SK-N-SH (cell line): ENCODE measurements around the gene KCNS1. TPM values are rescaled to one million over a fixed set of nuclear protein-coding genes. Genes with fewer than 3 reads are reported as not detected.

Source experiments
- CTCF ChIA-PET: fragments of 300-600, 350-600 bp; formaldehyde crosslinking; extraction: SDS; loops from one replicate; lab custom pipeline; 2021; lab: Yijun Ruan, JAX
- POLR2A ChIA-PET: fragments of 350-600 bp; sonication (Branson Sonifier 250); formaldehyde crosslinking; extraction: SDS; loops from one replicate; lab custom pipeline; 2020; ENCODE audit warnings: antibody characterized with exemption, inconsistent platforms; lab: Yijun Ruan, JAX
- DNase-seq: peaks from one replicate; pipeline ENCODE4 v3.0.0; 2012
- H2AFZ ChIP-seq: fragments of 200-600 bp; sonication (generic); 2 replicates; pipeline ENCODE4 v1.8.1; 2016; ENCODE audit warnings: antibody characterized with exemption, mild to moderate bottlenecking, low read depth
- H3F3A ChIP-seq: fragments of 200-600 bp; sonication (generic); replicated peaks from 2 replicates; pipeline ENCODE3; 2016; ENCODE audit warnings: antibody characterized with exemption, mild to moderate bottlenecking; ENCODE audit not compliant: insufficient read depth
- H3K27ac ChIP-seq, 2 experiments: fragments of 200-500 bp in 1 of 2; fragments of 200-600 bp in 1 of 2; sonication (Bioruptor generic) in 1 of 2; sonication (generic), shearing (Covaris generic) in 1 of 2; 2 replicates each; pipeline versions ENCODE4 v1.5.1 to v1.6.1; 2014 to 2016; ENCODE audit warnings: low read depth in 2 of 2, inconsistent platforms in 1 of 2, low read length in 1 of 2, mild to moderate bottlenecking in 1 of 2, mixed read lengths in 1 of 2
- H3K27me3 ChIP-seq: fragments of 200-600 bp; sonication (generic), shearing (Covaris generic); 2 replicates; pipeline ENCODE4 v1.6.1; 2016; ENCODE audit warnings: mixed run types; ENCODE audit not compliant: insufficient read depth
- H3K36me3 ChIP-seq, 2 experiments: fragments of 200-500 bp in 1 of 2; fragments of 200-600 bp in 1 of 2; sonication (Bioruptor generic) in 1 of 2; sonication (generic) in 1 of 2; replicated peaks in 1 of 2; 2 replicates each; pipeline versions ENCODE3 to v1.5.1; 2014 to 2016; ENCODE audit warnings: low read length in 1 of 2, mild to moderate bottlenecking in 1 of 2; ENCODE audit not compliant: insufficient read depth in 2 of 2, control insufficient read depth in 1 of 2
- H3K4me1 ChIP-seq, 2 experiments: fragments of 200-500 bp in 1 of 2; fragments of 200-600 bp in 1 of 2; sonication (Bioruptor generic) in 1 of 2; sonication (generic), shearing (Covaris generic) in 1 of 2; 2 replicates each; pipeline versions ENCODE4 v1.5.1 to v1.6.1; 2014 to 2016; ENCODE audit warnings: low read depth in 1 of 2, low read length in 1 of 2, mixed run types in 1 of 2; ENCODE audit not compliant: insufficient read depth in 2 of 2, control insufficient read depth in 1 of 2
- H3K4me2 ChIP-seq: fragments of 200-600 bp; sonication (generic), shearing (Covaris generic); 2 replicates; pipeline ENCODE4 v1.6.1; 2017; ENCODE audit warnings: mixed run types
- H3K4me3 ChIP-seq, 2 experiments: fragments of 200-500 bp in 1 of 2; fragments of 200-600 bp in 1 of 2; sonication (Bioruptor generic) in 1 of 2; sonication (generic), shearing (Covaris generic) in 1 of 2; 2 replicates each; pipeline versions ENCODE4 v1.5.1 to v1.8.1; 2014 to 2016; ENCODE audit warnings: low read depth in 2 of 2, inconsistent platforms in 1 of 2, low read length in 1 of 2, mild to moderate bottlenecking in 1 of 2, mixed read lengths in 1 of 2, moderate library complexity in 1 of 2
- H3K79me2 ChIP-seq: fragments of 200-600 bp; sonication (generic); 2 replicates; pipeline ENCODE4 v1.8.1; 2017; ENCODE audit warnings: mild to moderate bottlenecking; ENCODE audit not compliant: insufficient read depth
- H3K9ac ChIP-seq: fragments of 200-600 bp; sonication (generic); 2 replicates; pipeline ENCODE4 v1.6.1; 2017; ENCODE audit warnings: mixed run types
- H3K9me2 ChIP-seq: fragments of 200-600 bp; sonication (generic); 2 replicates; pipeline ENCODE4 v1.6.1; 2017; ENCODE audit warnings: mixed run types
- H3K9me3 ChIP-seq: fragments of 200-600 bp; sonication (generic); 2 replicates; pipeline ENCODE4 v1.6.1; 2017; ENCODE audit warnings: mixed run types, mild to moderate bottlenecking, moderate library complexity
- H4K20me1 ChIP-seq: fragments of 200-600 bp; sonication (generic); 2 replicates; pipeline ENCODE4 v1.6.1; 2017; ENCODE audit warnings: mild to moderate bottlenecking, mixed run types; ENCODE audit not compliant: insufficient read depth
- CHD2 ChIP-seq: fragments of 150-350 bp; IDR thresholded peaks from 2 replicates; pipeline ENCODE4 v1.6.1; 2018; ENCODE audit warnings: low read length; ENCODE audit not compliant: partially characterized antibody
- EP300 ChIP-seq, 2 experiments: IDR thresholded peaks; 2 replicates each; pipeline versions ENCODE4 v1.4.0 to v1.6.1; 2012; ENCODE audit warnings: borderline replicate concordance in 1 of 2, low read depth in 1 of 2, low read length in 1 of 2
- FOSL2 ChIP-seq: IDR thresholded peaks from 2 replicates; pipeline ENCODE4 v1.4.0; 2012; ENCODE audit warnings: low read depth, mild to moderate bottlenecking, moderate library complexity, borderline replicate concordance
- MAX ChIP-seq: IDR thresholded peaks from 2 replicates; pipeline ENCODE4 v1.4.0; 2012; ENCODE audit warnings: low read depth
- RAD21 ChIP-seq: IDR thresholded peaks from 2 replicates; pipeline ENCODE4 v1.6.1; 2012; ENCODE audit warnings: mild to moderate bottlenecking, low read length
- RCOR1 ChIP-seq: fragments of 150-350 bp; IDR thresholded peaks from 2 replicates; pipeline ENCODE4 v1.6.1; 2017; ENCODE audit warnings: antibody characterized with exemption, low read length
- RFX5 ChIP-seq: IDR thresholded peaks from 2 replicates; pipeline ENCODE4 v1.6.1; 2012; ENCODE audit warnings: mild to moderate bottlenecking, improper control_type of control experiment, low read length
- SIN3A ChIP-seq: IDR thresholded peaks from 2 replicates; pipeline ENCODE4 v1.6.1; 2012; ENCODE audit warnings: low read depth, mild to moderate bottlenecking, low read length, moderate library complexity, borderline replicate concordance
- SMC3 ChIP-seq: IDR thresholded peaks from 2 replicates; pipeline ENCODE4 v1.6.1; 2012; ENCODE audit warnings: low read depth, low read length, improper control_type of control experiment
- TAF1 ChIP-seq: IDR thresholded peaks from 2 replicates; pipeline ENCODE4 v1.6.1; 2012; ENCODE audit warnings: low read depth, mild to moderate bottlenecking, low read length, moderate library complexity, borderline replicate concordance
- YY1 ChIP-seq: IDR thresholded peaks from 2 replicates; pipeline ENCODE4 v1.4.0; 2012; ENCODE audit warnings: low read depth, mild to moderate bottlenecking
- whole genome bisulfite sequencing: methylation state at CpG from one replicate; pipeline ENCODE4 v1.1.6; 2017; ENCODE audit warnings: low lambda C conversion rate; 5-methylcytosine and 5-hydroxymethylcytosine counted together
- polyA plus RNA-seq, 3 experiments: library from polyadenylated mRNA; depleted of rRNA; stranded (reverse); fragments of >200 nt; gene quantifications; 2 replicates each; pipeline ENCODE4 v1.2.3, GENCODE V29; 2012
- TF ChIP-seq, protein P1 (sequence below): fragments of 150-350 bp; IDR thresholded peaks from 2 replicates; pipeline ENCODE4 v1.6.1; 2016; ENCODE audit warnings: mild to moderate bottlenecking, low read depth, low read length
- TF ChIP-seq, protein P2 (sequence below): IDR thresholded peaks from 2 replicates; pipeline ENCODE4 v1.4.0; 2012; ENCODE audit warnings: low read depth, borderline replicate concordance

KCNS1 gene
- polyA plus RNA-seq, 1 of the 3 experiments (the other 2 are of a cell fraction) = 0.07 TPM

- no peaks in the 10 kb centered on the region for H3K9me3 ChIP-seq
- H4K20me1 ChIP-seq = no peaks in the 10 kb centered on the region
- peaks cover 21% of the 10 kb centered on the region for H3F3A ChIP-seq
- no peak for DNase-seq
- H3K9ac ChIP-seq = no peak overlapping the region
- H3K27me3 ChIP-seq = no peaks in the 10 kb centered on the region
- H3K27ac ChIP-seq = no peak overlapping the region
- H3K4me1 ChIP-seq = peaks cover 2 to 24% of the 10 kb centered on the region in 2 experiments; a peak in 3 of 4 replicates
- no peaks in the 10 kb centered on the region for H3K9me2 ChIP-seq
- POLR2A ChIA-PET = no interaction called here
- peaks cover 10% of the 10 kb centered on the region; the same call in 1 of the 2 replicates for H3K79me2 ChIP-seq
- H3K4me3 ChIP-seq = no peak overlapping the region
- no peak overlapping the region for H2AFZ ChIP-seq
- no peak overlapping the region for H3K4me2 ChIP-seq
- WGBS = 78% methylated on average over 5 of the region's 5 CpGs
- CTCF ChIA-PET = interaction anchor here (1.0 to 3.7 kb wide), 4 partner anchors 21 to 243 kb away, joined by 3 to 31 read pairs (median 4); no protein-coding TSS in a partner anchor
- H3K36me3 ChIP-seq = peaks cover 0 to 2% of the 10 kb centered on the region in 2 experiments
- TF ChIP-seq MAX (no peak), EP300 (IDR thresholded peaks at IDR 0.05; ENCODE audit: borderline replicate concordance in 1 of 2, low read depth in 1 of 2, low read length in 1 of 2) (no peak), FOSL2 (no peak), YY1 (no peak)
- TF ChIP-seq, all 33 proteins: peak for 0
These were observed 50.9 kb downstream of the KCNS1 start for GRCh38 chr20:45049904-45050471.

DNA sequence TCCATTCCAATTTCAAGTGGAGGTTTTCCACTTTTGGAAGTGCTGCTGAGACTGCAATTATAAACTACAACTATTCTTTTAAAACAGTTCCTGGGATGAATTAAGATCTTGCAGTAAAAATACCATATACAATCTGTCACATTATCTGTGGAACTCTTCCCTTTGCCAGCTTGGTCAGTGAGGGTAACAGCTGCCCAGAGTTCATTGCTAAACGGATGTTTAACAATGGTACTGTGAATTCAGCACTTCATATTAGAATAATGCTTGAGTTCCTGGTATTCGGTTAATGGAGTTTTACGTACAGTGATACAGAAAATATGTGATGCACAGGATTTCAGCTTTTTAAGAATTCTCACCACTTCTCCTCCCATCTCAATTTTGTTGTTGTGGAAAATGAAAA, 51.5 kb downstream of the KCNS1 start:
- no peaks in the 10 kb centered on the region for H3K9me2 ChIP-seq
- no peak for DNase-seq
- H3K27ac ChIP-seq = no peak overlapping the region
- no peak overlapping the region for H3K4me3 ChIP-seq
- 94% methylated on average over 3 of the region's 3 CpGs for WGBS
- peaks cover 0 to 28% of the 10 kb centered on the region in 2 experiments; a peak in 3 of 4 replicates for H3K4me1 ChIP-seq
- ChIA-PET POLR2A (no interaction called here), CTCF (interaction anchor here (1.0 to 3.7 kb wide), 4 partner anchors 22 to 244 kb away, joined by 3 to 31 read pairs (median 8); no protein-coding TSS in a partner anchor)
- no peaks in the 10 kb centered on the region for H3K27me3 ChIP-seq
- H3K9ac ChIP-seq = no peak overlapping the region
- peaks cover 10% of the 10 kb centered on the region; the same call in 1 of the 2 replicates for H3K79me2 ChIP-seq
- H4K20me1 ChIP-seq = no peaks in the 10 kb centered on the region
- no peak overlapping the region for H3K4me2 ChIP-seq
- TF ChIP-seq SIN3A (no peak), TAF1 (no peak), RAD21 (no peak), YY1 (no peak), RCOR1 (no peak), RFX5 (no peak), SMC3 (no peak), FOSL2 (no peak), CHD2 (no peak), EP300 (IDR thresholded peaks at IDR 0.05; ENCODE audit: borderline replicate concordance in 1 of 2, low read depth in 1 of 2, low read length in 1 of 2) (no peak)
- TF ChIP-seq, protein P1, sequence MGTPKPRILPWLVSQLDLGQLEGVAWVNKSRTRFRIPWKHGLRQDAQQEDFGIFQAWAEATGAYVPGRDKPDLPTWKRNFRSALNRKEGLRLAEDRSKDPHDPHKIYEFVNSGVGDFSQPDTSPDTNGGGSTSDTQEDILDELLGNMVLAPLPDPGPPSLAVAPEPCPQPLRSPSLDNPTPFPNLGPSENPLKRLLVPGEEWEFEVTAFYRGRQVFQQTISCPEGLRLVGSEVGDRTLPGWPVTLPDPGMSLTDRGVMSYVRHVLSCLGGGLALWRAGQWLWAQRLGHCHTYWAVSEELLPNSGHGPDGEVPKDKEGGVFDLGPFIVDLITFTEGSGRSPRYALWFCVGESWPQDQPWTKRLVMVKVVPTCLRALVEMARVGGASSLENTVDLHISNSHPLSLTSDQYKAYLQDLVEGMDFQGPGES = no peak
- TF ChIP-seq, protein P2, sequence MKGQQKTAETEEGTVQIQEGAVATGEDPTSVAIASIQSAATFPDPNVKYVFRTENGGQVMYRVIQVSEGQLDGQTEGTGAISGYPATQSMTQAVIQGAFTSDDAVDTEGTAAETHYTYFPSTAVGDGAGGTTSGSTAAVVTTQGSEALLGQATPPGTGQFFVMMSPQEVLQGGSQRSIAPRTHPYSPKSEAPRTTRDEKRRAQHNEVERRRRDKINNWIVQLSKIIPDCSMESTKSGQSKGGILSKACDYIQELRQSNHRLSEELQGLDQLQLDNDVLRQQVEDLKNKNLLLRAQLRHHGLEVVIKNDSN = no peak
- no peaks in the 10 kb centered on the region for H3K9me3 ChIP-seq
- peaks cover 21% of the 10 kb centered on the region for H3F3A ChIP-seq
- no peak overlapping the region for H2AFZ ChIP-seq
- no peaks in the 10 kb centered on the region for H3K36me3 ChIP-seq
